ENCODE data around the gene RFWD3.

Gene RFWD3

GRCh38 chr16:74617206-74617788 lies 49.4 kb downstream of the RFWD3 start:
- POLR2A ChIA-PET, result no interaction called here
- DNase-seq (ENCODE audit: extremely low spot score), result no peak
- CTCF ChIA-PET, result interaction anchor here (1.5 to 1.7 kb wide), 2 partner anchors 8 to 9 kb away, joined by 5 to 6 read pairs; no protein-coding TSS in a partner anchor
- TF ChIP-seq CTCF (IDR thresholded peaks at IDR 0.05; ENCODE audit: control extremely low read depth, extremely low read depth, low read depth, missing control alignments), result no peak

GRCh38 chr16:74611721-74612120 lies 55.0 kb downstream of the RFWD3 start:
- no peak for TF ChIP-seq CTCF (IDR thresholded peaks at IDR 0.05; ENCODE audit: control extremely low read depth, extremely low read depth, low read depth, missing control alignments)
- CTCF ChIA-PET, result interaction anchor here (1.0 to 2.0 kb wide), 3 partner anchors 11 to 40 kb away, joined by 3 to 5 read pairs (median 4); no protein-coding TSS in a partner anchor
- POLR2A ChIA-PET, result no interaction called here
- no peak for DNase-seq (ENCODE audit: extremely low spot score)

GRCh38 chr16:74608944-74609343 lies 57.7 kb downstream of the RFWD3 start:
- DNase-seq (ENCODE audit: extremely low spot score), result no peak
- ChIA-PET CTCF (interaction anchor here (1.4 to 1.7 kb wide), 3 partner anchors 7 to 27 kb away, joined by 3 to 9 read pairs (median 6); no protein-coding TSS in a partner anchor), POLR2A (no interaction called here)
- TF ChIP-seq CTCF (IDR thresholded peaks at IDR 0.05; ENCODE audit: control extremely low read depth, extremely low read depth, low read depth, missing control alignments), result no peak

GRCh38 chr16:74608381-74608780 lies 58.3 kb downstream of the RFWD3 start:
- DNase-seq (ENCODE audit: extremely low spot score), result no peak
- POLR2A ChIA-PET, result interaction anchor here (0.6 to 0.7 kb wide), 2 partner anchors 17 to 309 kb away, joined by 3 to 8 read pairs; no protein-coding TSS in a partner anchor
- CTCF ChIA-PET, result interaction anchor here (0.9 to 1.7 kb wide), 5 partner anchors 8 to 43 kb away, joined by 3 to 9 read pairs (median 3); no protein-coding TSS in a partner anchor
- TF ChIP-seq CTCF (IDR thresholded peaks at IDR 0.05; ENCODE audit: control extremely low read depth, extremely low read depth, low read depth, missing control alignments), result no peak

GRCh38 chr16:74607962-74608356 lies 58.7 kb downstream of the RFWD3 start:
- DNase-seq (ENCODE audit: extremely low spot score), result no peak
- CTCF ChIA-PET, result interaction anchor here (0.9 to 1.7 kb wide), 5 partner anchors 8 to 44 kb away, joined by 3 to 9 read pairs (median 3); no protein-coding TSS in a partner anchor
- no peak for TF ChIP-seq CTCF (IDR thresholded peaks at IDR 0.05; ENCODE audit: control extremely low read depth, extremely low read depth, low read depth, missing control alignments)
- POLR2A ChIA-PET, result interaction anchor here (0.6 to 0.7 kb wide), 2 partner anchors 17 to 309 kb away, joined by 3 to 8 read pairs; no protein-coding TSS in a partner anchor

- TF ChIP-seq CTCF (IDR thresholded peaks at IDR 0.05; ENCODE audit: control extremely low read depth, extremely low read depth, low read depth, missing control alignments), result no peak
- ChIA-PET CTCF (interaction anchor here (1.2 to 1.7 kb wide), 5 partner anchors 9 to 29 kb away, joined by 3 to 9 read pairs (median 5); no protein-coding TSS in a partner anchor), POLR2A (interaction anchor here (0.6 to 1.0 kb wide), 2 partner anchors 50 to 59 kb away, joined by 3 read pairs; partner anchors contain the start of gene RFWD3)
- DNase-seq (ENCODE audit: extremely low spot score), result no peak
Observed at GRCh38 chr16:74607310-74607961, 59.2 kb downstream of the RFWD3 start.

All from GM10248 (cell line).